Measurements from ENCODE around the gene NSF.
"Not testable (repeated sequence)": the region's sequence is repeated elsewhere in the genome, so short reads cannot be mapped to it uniquely, and the experiment has no call there.

DNA sequence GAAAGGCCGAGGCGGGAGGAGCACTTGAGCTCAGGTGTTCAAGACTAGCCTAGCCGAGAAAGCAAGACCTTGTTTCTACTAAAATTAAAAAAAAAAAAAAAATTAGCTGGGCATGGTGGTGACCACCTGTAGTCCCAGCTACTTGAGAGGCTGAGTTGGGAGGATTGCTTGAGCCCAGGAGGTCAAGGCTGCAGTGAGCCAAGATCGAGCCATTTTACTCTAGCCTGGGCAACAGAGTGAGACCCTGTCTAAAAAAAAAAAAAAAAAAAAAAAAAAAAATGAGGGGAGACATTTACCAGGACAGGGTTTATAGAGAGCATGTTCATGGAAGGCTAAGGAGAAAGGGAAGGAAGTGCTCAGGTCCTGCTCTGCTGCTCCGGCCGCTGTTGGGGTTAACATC is 202.6 kb downstream of the NSF start:
- not testable (repeated sequence) for TF ChIP-seq CTCF, POLR2A, EP300, POLR2AphosphoS5 (IDR thresholded peaks at IDR 0.05)
